Prostate gland (tissue), 2 donors: ENCODE results near the gene GOLGA7B. TPM values are rescaled to one million over a fixed set of nuclear protein-coding genes. Genes with fewer than 3 reads are reported as not detected.

Source experiments
- DNase-seq: peaks from one replicate; pipeline ENCODE4 v3.0.0-alpha.2; 2019; ENCODE audit warnings: low spot score
- H3K27ac ChIP-seq, 2 donors: fragments of 200-600 bp; sonication (generic); 2 replicates each; pipeline ENCODE4 v1.5.1; 2017 to 2019
- H3K27me3 ChIP-seq: fragments of 200-600 bp; sonication (generic); replicated peaks from 2 replicates; pipeline ENCODE4 v1.5.1; 2019; ENCODE audit not compliant: insufficient read depth
- H3K36me3 ChIP-seq, 2 donors: fragments of 200-600 bp; sonication (generic); 1 replicate in 1 of 2; 2 replicates in 1 of 2; pipeline versions ENCODE4 v1.5.1 to v1.8.1; 2017 to 2019
- H3K4me1 ChIP-seq: fragments of 200-600 bp; sonication (generic); replicated peaks from 2 replicates; pipeline ENCODE4 v1.5.1; 2019
- H3K4me3 ChIP-seq, 2 donors: fragments of 200-600 bp; sonication (generic); 2 replicates each; pipeline ENCODE4 v1.5.1; 2017 to 2019
- H3K9me3 ChIP-seq: fragments of 200-600 bp; sonication (generic); 2 replicates; pipeline ENCODE4 v1.5.1; 2017
- CTCF ChIP-seq, 4 experiments: fragments of 200-600 bp in 2 of 4; fragments of 450-650 bp in 2 of 4; sonication (generic) in 2 of 4; IDR thresholded peaks; 1 replicate in 3 of 4; 2 replicates in 1 of 4; pipeline ENCODE4 v1.5.1; 2016 to 2019; ENCODE audit warnings: antibody characterized with exemption in 4 of 4, mild to moderate bottlenecking in 2 of 4, moderate library complexity in 2 of 4
- POLR2A ChIP-seq: fragments of 450-650 bp; IDR thresholded peaks from one replicate; pipeline ENCODE4 v1.6.1; 2016; ENCODE audit warnings: antibody characterized with exemption, mild to moderate bottlenecking
- POLR2AphosphoS5 ChIP-seq: sonication (generic); formaldehyde crosslinking; IDR thresholded peaks from one replicate; pipeline ENCODE4 v1.6.1; 2017; ENCODE audit warnings: antibody characterized with exemption
- WGBS: methylation state at CpG from one replicate; pipeline ENCODE4 v1.1.5; 2018; 5-methylcytosine and 5-hydroxymethylcytosine counted together
- intact Hi-C: fragments of 100-400 bp; cut with DNase I; formaldehyde crosslinking; loops from one replicate; pipeline ENCODE4 v1.14.2; 2022
- total RNA-seq, 2 donors: library from RNA; depleted of rRNA; stranded (reverse); fragments of >200 nt; gene quantifications; one replicate each; pipeline ENCODE4 v1.1.0, GENCODE V29; 2016

Gene GOLGA7B
- under 1 TPM; 0.23 TPM for total RNA-seq

- TF ChIP-seq CTCF (IDR thresholded peaks at IDR 0.05) (no peak), POLR2A (no peak), POLR2AphosphoS5 (no peak)
- H3K36me3 ChIP-seq: no peaks in the 10 kb centered on the region
- no peaks in the 10 kb centered on the region for H3K27me3 ChIP-seq
- H3K4me3 ChIP-seq: peak within 1 kb of the TSS; percentile 43 to 51
- peaks cover 6% of the 10 kb centered on the region for H3K4me1 ChIP-seq
- no peak within 1 kb of the TSS for H3K27ac ChIP-seq
- WGBS: under 1% methylated on average over 42 of the region's 87 CpGs
- DNase-seq: no peak
- intact Hi-C loops: no loop called here
- no peaks in the 10 kb centered on the region for H3K9me3 ChIP-seq
Measured at GRCh38 chr10:97849687-97850402, at the start of gene GOLGA7B. GOLGA7B (plus strand) TSS chr10:97849843; CDS start chr10:97850304, 461 bp downstream.

- Histone ChIP-seq H3K27ac (no peak overlapping the region), H3K27me3 (peaks cover 4% of the 10 kb centered on the region), H3K36me3 (no peaks in the 10 kb centered on the region), H3K9me3 (no peaks in the 10 kb centered on the region), H3K4me3 (no peak overlapping the region), H3K4me1 (no peaks in the 10 kb centered on the region)
- TF ChIP-seq POLR2A: no peak
- no peak for TF ChIP-seq POLR2AphosphoS5
- no peak for TF ChIP-seq CTCF (IDR thresholded peaks at IDR 0.05)
- DNase-seq: no peak
- WGBS: 82% methylated on average over 9 of the region's 9 CpGs
- intact Hi-C loops: no loop called here
Measured at GRCh38 chr10:97800474-97800873, 49.2 kb upstream of the GOLGA7B start.

GRCh38 chr10:97801422-97801821 lies 48.2 kb upstream of the GOLGA7B start:
- TF ChIP-seq CTCF (IDR thresholded peaks at IDR 0.05) (no peak), POLR2AphosphoS5 (no peak), POLR2A (no peak)
- intact Hi-C loops: no loop called here
- Histone ChIP-seq H3K36me3 (no peaks in the 10 kb centered on the region), H3K9me3 (no peaks in the 10 kb centered on the region), H3K4me1 (no peaks in the 10 kb centered on the region), H3K27ac (no peak overlapping the region), H3K4me3 (no peak overlapping the region), H3K27me3 (peaks cover 4% of the 10 kb centered on the region)
- no peak for DNase-seq
- WGBS: 45% methylated on average over 5 of the region's 5 CpGs

GRCh38 chr10:97805096-97805884 lies 44.4 kb upstream of the GOLGA7B start:
- no peak overlapping the region for H3K27ac ChIP-seq
- WGBS: 51% methylated on average over 12 of the region's 12 CpGs
- TF ChIP-seq POLR2A: no peak
- no peak for TF ChIP-seq POLR2AphosphoS5
- TF ChIP-seq CTCF (IDR thresholded peaks at IDR 0.05): no peak
- H3K36me3 ChIP-seq: no peaks in the 10 kb centered on the region
- no peak overlapping the region for H3K4me3 ChIP-seq
- H3K9me3 ChIP-seq: no peaks in the 10 kb centered on the region
- no peak for DNase-seq
- H3K27me3 ChIP-seq: no peaks in the 10 kb centered on the region
- H3K4me1 ChIP-seq: no peaks in the 10 kb centered on the region
- intact Hi-C loops: no loop called here
